HG03095 (cell line): ENCODE measurements around the gene AGO3.

Source experiments
- ATAC-seq: cut with Tn5 transposase; IDR thresholded peaks from one replicate; pipeline ENCODE4 v1.9.1; 2021; ENCODE audit warnings: moderate library complexity; ENCODE audit not compliant: unreplicated experiment

Gene AGO3

DNA sequence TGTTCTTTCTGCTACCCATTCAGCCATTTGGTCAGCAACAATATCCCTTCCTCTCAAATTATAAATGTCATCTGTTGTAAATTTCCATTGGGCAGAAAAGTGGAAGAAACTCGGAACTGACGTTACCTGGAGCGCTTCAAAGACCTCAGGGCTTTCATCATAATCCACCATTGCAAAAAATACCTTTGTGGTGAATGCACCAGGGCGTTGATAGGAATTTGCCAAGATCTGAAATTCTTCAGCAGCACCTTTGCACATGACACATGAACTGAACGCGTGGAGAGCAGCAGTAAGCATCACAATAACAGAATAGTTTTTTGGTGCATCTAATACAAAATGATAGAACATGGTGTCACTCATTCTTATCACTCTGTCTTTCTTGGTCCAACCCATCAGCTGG is 149.9 kb downstream of the AGO3 start:
- no peak for ATAC-seq

DNA sequence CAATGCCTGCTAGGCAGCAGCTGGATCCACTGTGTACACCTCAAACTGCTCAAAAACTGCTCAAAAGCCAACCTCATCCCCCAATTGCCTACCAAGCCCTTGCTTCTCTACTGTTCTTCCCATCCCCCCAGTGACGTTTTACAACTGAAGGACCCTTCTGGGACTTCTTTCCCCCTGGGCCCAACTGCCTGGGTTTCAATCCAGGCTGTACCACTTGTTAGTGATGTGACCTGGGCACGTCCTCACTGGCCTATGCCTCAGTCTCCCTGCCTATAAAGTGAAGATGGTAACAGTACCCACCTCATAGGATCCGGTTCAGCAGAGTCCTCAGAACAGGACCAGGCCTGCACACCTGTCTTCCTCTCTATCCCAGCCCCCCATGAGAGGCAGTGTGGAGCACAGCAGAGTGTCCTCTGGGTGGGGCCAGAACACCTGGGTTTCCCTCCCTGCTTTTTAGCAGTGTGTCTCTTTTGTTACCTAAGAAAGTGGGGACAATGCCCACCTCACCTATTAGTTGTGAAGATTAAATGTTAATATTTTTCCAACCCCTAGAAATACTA is 151.1 kb downstream of the AGO3 start:
- no peak for ATAC-seq

DNA sequence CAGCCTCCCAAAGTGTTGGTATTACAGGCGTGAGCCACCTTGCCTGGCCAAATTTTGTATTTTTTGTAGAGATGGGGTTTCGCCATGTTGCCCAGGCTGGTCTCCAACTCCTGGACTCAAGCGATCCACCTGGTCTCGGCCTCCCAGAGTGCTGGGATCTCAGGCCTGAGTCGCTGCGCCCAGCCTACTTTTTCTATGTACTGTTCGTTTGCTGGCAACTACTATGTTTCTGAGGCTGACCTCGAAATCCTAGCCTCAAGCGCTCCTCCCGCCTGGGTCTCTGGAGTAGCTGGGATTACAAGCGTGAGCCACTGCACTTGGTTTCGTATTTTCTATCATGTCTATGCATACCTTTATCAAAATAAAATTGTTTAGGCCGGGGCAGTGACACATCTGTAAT is 152.3 kb downstream of the AGO3 start:
- no peak for ATAC-seq

DNA sequence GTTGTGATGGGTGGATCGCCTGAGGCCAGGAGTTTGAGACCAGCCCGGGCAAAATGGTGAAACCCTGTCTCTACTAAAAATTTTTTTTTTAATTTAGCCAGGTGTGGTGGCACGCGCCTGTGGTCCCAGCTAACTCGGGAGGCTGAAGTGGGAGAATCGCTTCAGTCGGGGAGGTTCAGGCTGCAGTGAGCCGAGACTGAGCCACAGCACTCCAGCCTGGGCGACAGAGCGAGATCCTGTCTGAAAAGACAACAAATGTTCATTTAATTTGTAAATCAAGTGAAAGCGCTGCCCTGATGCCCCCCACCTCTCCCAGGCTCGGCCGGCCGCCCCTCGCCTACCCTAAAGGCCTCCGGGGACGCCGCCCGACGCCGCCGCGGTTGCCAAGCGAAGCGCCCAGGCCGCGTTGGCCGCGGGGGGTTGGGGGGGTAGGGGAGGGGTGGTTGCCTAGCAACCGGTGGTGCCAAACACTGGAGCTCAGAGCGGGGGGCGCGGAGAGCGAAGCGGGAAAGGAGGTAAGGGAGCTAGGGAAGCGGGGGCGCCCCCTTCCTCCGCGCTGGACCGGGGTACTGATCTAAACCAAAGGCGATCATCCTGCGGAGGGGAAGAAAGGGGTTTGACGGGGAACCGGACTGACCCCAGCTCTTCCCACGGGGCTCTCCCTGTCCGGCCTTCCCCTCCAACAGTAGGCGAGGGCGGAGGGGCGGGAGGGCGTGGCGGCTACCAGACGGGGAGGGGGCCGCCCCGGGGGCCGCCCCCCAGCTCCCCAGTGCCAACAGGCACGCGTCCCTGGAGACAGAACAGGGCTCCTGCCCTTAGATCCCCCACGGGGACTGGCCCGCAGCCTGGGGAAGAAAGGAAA is 153.0 kb downstream of the AGO3 start, which contains the start of gene TEKT2:
Gene TEKT2 (plus strand): TSS at position 460 of the 862 bp plus-strand sequence. CDS start 828 bp downstream, outside the sequence.
- ATAC-seq = no peak

DNA sequence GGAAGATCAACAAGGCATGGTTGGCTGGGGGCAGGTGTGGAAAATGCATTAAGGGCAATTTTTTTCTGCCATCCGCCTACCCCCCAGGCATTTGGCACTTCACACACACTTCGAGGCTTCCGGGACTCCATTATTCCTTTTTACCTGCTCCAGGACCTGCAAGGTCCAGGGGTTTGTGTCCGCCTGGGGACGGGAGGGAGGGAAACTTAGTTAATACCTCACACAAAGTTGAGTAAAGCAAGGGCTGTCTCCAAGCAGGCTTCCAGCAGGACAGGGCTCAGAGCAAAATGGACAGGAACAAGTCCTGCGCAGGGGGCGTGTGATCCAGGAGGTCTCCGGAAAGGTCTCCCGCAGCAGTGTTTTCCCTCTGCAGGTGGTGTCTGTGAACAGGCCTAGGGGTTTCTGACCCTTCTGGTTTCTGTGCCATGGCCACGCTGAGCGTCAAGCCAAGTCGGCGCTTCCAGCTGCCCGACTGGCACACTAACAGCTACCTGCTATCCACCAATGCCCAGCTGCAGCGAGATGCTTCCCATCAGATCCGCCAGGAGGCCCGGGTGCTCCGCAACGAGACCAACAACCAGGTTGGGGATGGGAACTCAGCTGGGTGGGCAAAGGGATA is 153.7 kb downstream of the AGO3 start:
- ATAC-seq = no peak

DNA sequence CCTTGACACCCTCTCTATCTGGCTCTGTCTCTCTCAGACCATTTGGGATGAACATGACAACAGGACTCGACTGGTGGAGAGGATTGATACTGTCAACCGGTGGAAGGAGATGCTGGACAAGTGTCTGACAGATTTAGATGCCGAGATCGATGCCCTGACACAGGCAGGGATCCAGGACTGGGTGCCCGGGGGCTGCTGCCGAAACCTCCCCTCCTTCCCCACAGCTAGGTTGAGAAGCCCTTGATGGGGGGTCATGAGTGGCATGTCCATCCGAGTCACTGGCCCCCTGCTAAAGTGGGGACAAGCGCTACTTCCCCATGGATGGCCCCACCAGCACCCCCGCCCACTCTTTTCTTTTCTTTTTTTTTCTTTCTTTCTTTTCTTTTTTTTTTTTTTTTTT is 154.2 kb downstream of the AGO3 start:
- no peak for ATAC-seq

DNA sequence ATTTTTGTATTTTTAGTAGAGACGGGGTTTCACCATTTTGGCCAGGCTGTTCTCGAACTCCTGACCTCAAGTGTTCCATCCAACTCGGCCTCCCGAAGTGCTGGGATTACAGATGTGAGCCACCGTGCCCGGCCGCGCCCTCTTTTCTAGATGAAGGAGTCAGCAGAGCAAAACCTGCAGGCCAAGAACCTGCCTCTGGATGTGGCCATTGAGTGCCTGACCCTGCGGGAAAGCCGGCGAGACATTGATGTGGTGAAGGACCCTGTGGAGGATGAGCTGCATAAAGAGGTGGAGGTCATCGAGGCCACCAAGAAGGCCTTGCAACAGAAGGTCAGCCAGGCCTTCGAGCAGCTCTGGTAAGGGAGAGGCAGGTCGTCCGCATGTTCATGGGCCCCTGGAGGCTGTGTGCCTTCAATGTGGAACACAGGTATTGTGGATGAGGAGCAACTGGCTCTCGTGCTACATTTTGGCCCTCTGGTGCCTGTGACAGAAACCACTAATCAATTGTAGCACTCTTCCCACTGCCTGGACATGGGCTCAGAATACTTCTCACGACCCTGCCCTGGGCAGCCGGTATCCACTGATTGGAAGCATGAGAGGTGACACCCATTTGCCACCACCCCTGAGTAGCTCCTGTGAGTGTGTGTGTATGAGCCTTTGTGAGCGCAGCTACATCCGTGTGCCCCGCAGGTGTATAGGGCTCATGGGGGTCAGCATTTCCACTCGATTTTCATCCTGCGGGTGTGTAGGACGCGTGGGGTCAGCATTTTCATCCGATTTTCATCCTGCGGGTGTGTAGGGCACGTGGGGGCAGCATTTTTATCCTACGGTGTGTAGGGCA is 155.0 kb downstream of the AGO3 start:
- no peak for ATAC-seq

DNA sequence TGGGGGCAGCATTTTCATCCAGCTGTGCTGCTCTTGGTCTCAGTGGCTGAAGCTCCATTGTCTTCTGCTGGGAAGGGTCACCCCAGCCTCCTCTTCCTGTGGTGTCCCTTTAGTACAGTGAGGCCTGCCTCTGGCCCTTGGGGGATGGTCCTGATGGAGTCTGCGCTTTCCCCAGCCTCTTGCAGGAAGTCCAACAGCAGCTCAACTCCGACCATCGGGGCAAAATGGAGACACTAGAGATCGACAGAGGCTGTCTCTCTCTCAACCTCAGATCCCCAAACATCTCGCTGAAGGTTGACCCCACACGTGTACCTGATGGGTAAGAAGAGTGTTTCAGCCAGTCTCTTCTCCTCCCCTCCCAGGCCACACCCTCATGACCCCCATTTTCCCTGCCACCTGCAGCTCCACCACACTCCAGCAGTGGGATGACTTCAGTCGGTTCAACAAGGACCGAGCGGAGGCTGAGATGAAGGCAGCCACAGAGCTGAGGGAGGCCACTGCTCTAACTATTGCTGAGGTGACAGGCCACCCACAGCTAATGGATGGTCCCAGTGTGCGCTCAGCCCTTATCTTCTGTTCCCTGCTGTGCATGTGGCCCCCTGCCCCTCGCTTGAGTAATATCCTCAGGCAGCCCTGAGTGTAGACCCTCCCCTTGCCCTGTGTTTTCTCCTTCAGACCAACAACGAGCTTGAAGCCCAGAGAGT is 155.8 kb downstream of the AGO3 start:
- no peak for ATAC-seq

DNA sequence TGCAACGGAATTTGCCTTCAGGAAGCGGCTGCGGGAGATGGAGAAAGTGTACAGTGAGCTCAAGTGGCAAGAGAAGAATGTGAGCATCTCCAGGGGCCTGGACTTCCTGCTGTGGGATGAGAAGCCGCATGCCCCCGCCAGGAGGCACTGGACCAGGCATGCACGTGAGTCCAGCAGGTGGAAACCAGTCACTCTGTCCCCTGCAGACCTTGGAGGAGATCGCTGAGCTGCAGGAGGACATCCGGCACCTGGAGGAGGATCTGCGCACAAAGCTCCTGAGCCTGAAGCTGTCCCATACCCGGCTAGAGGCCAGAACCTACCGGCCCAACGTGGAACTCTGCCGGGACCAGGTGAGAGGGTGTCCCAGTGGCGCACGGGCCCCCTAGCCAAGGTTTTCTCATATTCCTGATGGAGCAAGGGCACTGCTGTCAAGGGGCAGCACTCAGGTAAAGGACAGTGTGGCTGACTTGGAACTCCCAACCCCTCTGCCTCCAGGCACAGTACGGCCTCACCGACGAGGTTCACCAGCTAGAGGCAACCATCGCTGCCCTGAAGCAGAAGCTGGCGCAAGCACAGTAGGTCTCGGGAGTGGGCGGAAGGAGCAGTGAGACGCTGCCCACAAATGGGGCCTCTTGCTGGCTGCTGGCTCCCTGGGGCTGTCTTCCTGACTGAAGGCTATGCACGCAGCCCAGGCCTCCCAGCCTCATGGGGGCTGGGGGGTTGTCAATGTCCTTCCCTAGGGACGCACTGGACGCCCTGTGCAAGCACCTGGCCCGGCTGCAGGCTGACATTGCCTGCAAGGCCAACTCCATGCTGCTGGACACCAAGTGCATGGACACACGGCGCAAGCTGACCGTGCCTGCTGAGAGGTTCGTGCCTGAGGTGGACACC is 156.6 kb downstream of the AGO3 start:
- ATAC-seq = no peak

DNA sequence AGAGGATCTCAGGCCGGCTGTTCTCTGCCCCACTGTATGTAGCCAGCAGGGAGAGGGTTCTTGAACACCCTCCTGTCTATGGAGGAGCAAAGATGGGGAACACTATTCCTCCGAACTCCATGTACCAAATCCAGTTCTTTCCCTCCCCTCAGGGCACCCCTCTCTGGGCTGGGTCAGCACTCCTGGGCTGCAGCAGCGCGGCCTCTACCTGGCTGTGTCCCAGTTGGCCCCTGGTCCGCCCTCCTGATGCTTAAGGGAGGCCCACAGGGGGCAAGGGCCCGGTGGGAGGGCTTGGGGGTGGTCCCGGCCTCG is 157.3 kb downstream of the AGO3 start:
- ATAC-seq = peak; percentile 3

DNA sequence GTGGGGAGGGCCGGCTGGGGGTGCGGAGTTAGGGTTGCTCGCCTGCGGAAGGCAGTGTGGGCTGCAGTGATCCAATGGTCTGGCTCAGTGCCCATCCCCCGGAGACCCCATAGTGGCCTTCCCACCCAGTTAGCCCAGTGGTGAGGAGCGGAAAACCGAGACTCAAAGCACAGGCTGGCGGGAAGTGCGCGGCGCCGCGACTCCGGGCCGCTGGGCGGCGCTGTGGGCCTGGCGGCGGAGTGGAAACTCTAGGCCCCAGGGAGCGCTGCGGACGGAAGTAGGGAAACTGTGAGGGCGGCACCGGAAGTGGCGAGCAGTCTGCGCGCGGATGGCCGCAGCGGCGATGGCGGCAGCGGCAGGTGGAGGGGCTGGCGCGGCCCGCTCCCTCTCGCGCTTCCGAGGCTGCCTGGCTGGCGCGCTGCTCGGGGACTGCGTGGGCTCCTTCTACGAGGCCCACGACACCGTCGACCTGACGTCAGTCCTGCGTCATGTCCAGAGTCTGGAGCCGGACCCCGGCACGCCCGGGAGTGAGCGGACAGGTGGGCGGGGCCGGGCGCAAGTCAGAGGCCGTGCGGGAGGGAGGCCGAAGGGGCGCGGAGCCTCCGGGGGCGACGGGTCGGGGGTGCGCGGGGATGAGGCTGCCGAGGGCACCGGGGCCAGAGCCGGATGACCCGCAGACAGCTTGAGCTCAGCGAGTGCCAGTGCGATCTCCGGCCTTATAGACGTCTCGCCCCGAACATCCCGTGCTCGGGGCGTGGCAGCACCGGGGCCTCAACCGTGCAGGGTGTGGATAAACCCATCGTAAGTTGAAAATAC is 157.9 kb downstream of the AGO3 start, which contains the start of gene ADPRS:
Gene ADPRS (plus strand): TSS at position 316 of the 816 bp plus-strand sequence. CDS start 13 bp downstream, at position 329.
- peak; percentile 46 for ATAC-seq

DNA sequence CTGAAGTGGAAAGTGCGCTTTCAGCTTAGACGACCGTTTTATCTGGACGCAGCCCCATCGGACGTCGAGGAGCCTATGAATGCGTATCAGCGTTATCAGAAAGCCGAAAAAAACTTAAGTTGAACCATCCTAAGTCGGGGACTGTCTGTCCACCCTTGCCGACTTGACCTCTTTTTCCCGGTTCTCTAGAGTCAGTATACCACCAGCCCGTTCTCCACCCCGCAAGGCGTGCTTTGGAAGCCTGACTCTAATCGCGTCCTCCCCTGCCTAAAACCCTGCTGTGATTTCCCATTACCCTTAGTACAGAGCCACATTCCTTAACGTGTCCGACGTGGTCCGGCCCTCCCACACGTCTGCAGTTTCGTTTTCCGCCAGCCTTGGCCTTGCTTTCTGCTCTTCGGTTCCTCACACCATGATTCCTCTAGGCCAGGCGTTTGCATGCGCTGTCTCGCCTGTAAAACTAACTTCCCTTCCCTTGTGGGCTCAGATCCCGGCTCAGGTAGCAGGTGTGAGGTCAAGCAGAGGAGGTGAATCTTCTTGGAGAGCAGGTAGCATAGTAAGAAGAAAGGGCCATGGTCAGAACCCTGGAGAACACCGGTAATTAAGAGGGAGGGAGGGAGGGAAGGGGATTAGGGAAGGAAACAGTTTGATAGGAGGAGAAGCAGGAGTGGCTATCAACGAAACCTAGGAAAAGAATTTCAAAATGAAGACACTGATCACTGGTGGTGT is 158.7 kb downstream of the AGO3 start:
- ATAC-seq = peak; percentile 9

DNA sequence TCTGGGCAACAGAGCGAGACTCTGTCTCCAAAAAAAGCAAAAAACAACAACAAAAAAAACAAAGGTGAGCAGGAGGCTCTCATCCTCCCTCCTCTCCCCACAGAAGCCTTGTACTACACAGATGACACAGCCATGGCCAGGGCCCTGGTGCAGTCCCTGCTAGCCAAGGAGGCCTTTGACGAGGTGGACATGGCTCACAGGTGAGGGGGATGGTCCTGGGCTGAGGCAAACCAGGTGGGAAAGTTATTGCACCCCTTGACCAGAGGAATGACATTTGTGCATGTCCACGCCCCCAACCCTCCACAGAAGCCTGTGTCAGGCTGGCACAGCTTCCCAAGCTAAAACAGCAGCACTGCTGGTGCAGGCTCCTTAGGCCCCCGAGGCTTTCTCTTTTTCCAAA is 160.2 kb downstream of the AGO3 start:
- no peak for ATAC-seq

DNA sequence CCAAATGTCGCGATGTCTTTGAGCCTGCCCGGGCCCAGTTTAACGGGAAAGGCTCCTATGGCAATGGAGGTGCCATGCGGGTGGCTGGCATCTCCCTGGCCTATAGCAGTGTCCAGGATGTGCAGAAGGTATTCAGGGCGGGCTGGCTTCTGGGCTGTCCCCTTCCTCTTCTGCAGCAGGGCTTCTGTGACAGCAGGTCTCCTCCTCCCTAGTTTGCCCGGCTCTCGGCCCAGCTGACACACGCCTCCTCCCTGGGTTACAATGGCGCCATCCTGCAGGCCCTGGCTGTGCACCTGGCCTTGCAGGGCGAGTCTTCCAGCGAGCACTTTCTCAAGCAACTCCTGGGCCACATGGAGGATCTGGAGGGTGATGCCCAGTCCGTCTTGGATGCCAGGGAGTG is 160.8 kb downstream of the AGO3 start:
- no peak for ATAC-seq

DNA sequence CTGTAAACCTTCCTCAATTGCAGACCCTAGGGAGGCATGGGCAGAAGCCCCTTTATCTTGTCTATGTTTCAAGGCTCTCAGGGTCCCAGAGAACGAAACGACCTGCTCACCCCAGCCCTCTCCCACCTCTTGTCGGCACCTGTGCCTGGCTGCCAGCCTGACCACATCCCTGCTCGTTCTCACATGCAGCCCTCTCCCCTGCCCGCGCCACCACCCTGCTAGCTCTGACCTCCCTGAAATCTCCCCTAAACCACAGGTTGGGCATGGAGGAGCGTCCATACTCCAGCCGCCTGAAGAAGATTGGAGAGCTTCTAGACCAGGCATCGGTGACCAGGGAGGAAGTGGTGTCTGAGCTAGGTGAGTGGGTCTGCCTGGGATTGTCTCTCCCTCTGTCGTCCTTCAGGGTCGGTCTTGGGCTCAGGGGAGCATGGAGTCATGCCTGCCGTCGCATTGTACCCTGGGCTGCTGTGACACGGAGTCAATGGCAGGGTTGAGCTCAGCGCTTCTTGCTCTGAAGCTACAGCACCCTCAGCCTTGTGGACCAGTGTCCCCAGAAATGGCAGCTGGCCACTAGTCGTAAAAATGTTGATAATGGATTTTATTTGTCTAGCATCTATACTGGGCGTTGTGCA is 161.4 kb downstream of the AGO3 start:
- no peak for ATAC-seq

DNA sequence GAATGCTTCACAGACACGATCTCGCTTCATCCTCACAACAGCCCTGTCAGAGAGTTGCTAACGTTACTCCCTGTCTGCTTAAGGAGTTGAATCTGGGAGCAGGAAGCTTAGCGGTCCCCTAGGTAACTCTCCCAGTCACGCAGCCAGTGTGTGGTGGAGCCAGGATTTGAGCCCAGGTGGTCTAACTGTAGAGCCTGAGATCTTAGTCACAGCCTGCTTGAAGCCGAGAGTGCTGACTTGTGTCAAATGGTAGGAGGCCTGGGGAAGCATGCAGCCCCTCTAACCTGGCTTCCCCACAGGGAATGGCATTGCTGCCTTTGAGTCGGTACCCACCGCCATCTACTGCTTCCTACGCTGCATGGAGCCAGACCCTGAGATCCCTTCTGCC is 161.9 kb downstream of the AGO3 start:
- ATAC-seq = no peak

DNA sequence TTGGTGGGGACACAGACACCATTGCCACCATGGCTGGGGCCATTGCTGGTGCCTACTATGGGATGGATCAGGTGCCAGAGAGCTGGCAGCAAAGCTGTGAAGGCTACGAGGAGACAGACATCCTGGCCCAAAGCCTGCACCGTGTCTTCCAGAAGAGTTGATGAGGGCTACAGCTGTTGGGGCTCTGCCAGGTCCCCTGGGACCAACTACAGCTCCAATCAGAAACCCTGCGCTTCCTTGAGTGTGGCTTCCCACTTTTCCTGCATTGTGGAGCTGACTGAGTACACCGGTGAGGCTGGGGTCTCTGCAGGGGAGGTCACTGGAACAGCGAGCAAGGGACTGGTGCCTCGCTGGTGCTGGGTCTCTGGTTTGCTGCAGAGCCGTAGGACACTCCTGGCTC is 162.3 kb downstream of the AGO3 start:
- no peak for ATAC-seq

DNA sequence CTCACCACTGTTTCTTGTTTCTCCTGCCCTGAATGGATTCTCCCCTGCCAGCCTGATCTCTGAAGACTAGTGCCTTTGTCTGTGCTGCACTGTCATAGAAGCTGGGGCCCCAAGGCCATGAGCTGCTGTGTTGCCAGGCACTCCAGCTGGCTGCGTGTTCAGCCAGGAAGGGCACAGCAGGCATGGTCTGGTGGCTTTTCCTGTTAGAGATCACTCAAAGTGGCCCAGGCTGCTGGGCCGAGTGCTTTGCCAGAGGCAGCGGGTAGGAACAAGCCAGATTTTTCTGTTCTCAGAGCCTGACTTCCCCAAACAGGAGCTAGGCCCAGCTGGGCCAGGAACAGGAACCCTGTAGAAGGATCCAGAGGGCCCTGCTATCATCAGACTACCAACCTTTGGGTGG is 163.0 kb downstream of the AGO3 start:
- no peak for ATAC-seq
